OCI-LY7 (cell line): ENCODE results near the gene AGBL1. TPM values are rescaled to one million over a fixed set of nuclear protein-coding genes. Genes with fewer than 3 reads are reported as not detected.

Source experiments
- BruUV-seq: library from RNA; stranded (reverse); fragments of 400-500 nt; replicated peaks from 2 replicates; lab custom pipeline; 2021; lab: Mats Ljungman, UMichigan
- CTCF ChIA-PET: fragments of 300-600 bp; sonication (Branson Sonifier 250); formaldehyde crosslinking; loops from one replicate; lab custom pipeline; 2022; ENCODE audit warnings: antibody characterized with exemption; ENCODE audit not compliant: unreplicated experiment; lab: Charles Lee
- POLR2A ChIA-PET: fragments of 300-600 bp; sonication (Branson Sonifier 250); formaldehyde crosslinking; loops from one replicate; lab custom pipeline; 2022; ENCODE audit warnings: antibody characterized with exemption; lab: Charles Lee
- DNase-seq: peaks from one replicate; pipeline ENCODE4 v3.0.0-alpha.2; 2015; ENCODE audit warnings: low spot score
- H2AFZ ChIP-seq: fragments of 200-600 bp; sonication (generic), shearing (Covaris generic); 2 replicates; pipeline ENCODE4 v1.6.1; 2014; ENCODE audit warnings: mild to moderate bottlenecking, antibody characterized with exemption, low read length, moderate library complexity
- H3K27ac ChIP-seq: fragments of 200-600 bp; sonication (generic); 2 replicates; pipeline ENCODE4 v1.5.1; 2014; ENCODE audit warnings: mixed run types, low read depth, mild to moderate bottlenecking, moderate library complexity, low read length, inconsistent platforms; ENCODE audit not compliant: poor library complexity, severe bottlenecking
- H3K36me3 ChIP-seq: fragments of 200-600 bp; sonication (generic); 2 replicates; pipeline ENCODE4 v1.6.1; 2014; ENCODE audit warnings: mild to moderate bottlenecking, antibody characterized with exemption, low read length, moderate library complexity, mixed read lengths; ENCODE audit not compliant: insufficient read depth
- H3K4me1 ChIP-seq: fragments of 200-600 bp; sonication (generic); 2 replicates; pipeline ENCODE4 v1.5.1; 2014; ENCODE audit warnings: mild to moderate bottlenecking, low read length; ENCODE audit not compliant: insufficient read depth, poor library complexity, severe bottlenecking
- H3K4me2 ChIP-seq: fragments of 200-600 bp; sonication (generic); 2 replicates; pipeline ENCODE4 v1.6.1; 2014; ENCODE audit warnings: mild to moderate bottlenecking, low read length
- H3K4me3 ChIP-seq: fragments of 200-600 bp; sonication (generic); 2 replicates; pipeline ENCODE4 v1.5.1; 2014; ENCODE audit warnings: mild to moderate bottlenecking, low read depth, low read length; ENCODE audit not compliant: poor library complexity, severe bottlenecking
- H3K79me2 ChIP-seq: fragments of 200-600 bp; sonication (generic); 2 replicates; pipeline ENCODE4 v1.6.1; 2016; ENCODE audit warnings: low read depth, mild to moderate bottlenecking, low read length, moderate library complexity, mixed read lengths; ENCODE audit not compliant: insufficient read depth
- H3K9me2 ChIP-seq: fragments of 200-600 bp; sonication (generic); 2 replicates; pipeline ENCODE4 v1.6.1; 2016; ENCODE audit warnings: mild to moderate bottlenecking, low read length, mixed read lengths; ENCODE audit not compliant: insufficient read depth
- H3K9me3 ChIP-seq: fragments of 200-600 bp; sonication (generic); 2 replicates; pipeline ENCODE4 v1.6.1; 2014; ENCODE audit warnings: mild to moderate bottlenecking, mixed run types, low read length, mixed read lengths
- H4K20me1 ChIP-seq: fragments of 200-600 bp; sonication (generic); 2 replicates; pipeline ENCODE4 v1.6.1; 2014; ENCODE audit warnings: mild to moderate bottlenecking, antibody characterized with exemption, low read length, moderate library complexity, mixed read lengths; ENCODE audit not compliant: insufficient read depth
- EZH2phosphoT487 ChIP-seq: fragments of 200-600 bp; sonication (generic); IDR thresholded peaks from 2 replicates; pipeline ENCODE4 v1.6.1; 2018; ENCODE audit warnings: low read depth, borderline replicate concordance, mild to moderate bottlenecking, mixed run types, antibody characterized with exemption, low read length, moderate library complexity, mixed read lengths
- intact Hi-C: fragments of 100-400 bp; cut with micrococcal nuclease; formaldehyde crosslinking; loops from one replicate; pipeline ENCODE4 v1.10.0; 2022; ENCODE audit not compliant: unreplicated experiment
- total RNA-seq, 2 experiments: library from RNA; depleted of rRNA in 1 of 2; stranded (reverse); fragments of >200 nt in 1 of 2; shearing (Covaris generic) in 1 of 2; gene quantifications; 2 replicates each; pipeline ENCODE4 v1.2.3, GENCODE V29; 2014 to 2022
- TF ChIP-seq, protein P1 (sequence below): fragments of 200-600 bp; sonication (generic); conservative IDR thresholded peaks from 2 replicates; pipeline ENCODE4 v1.5.1; 2014; ENCODE audit warnings: mild to moderate bottlenecking, antibody characterized with exemption, low read length, moderate library complexity, mixed read lengths

AGBL1 gene
- total RNA-seq, 2 experiments from 2014 or later: not detected

DNA sequence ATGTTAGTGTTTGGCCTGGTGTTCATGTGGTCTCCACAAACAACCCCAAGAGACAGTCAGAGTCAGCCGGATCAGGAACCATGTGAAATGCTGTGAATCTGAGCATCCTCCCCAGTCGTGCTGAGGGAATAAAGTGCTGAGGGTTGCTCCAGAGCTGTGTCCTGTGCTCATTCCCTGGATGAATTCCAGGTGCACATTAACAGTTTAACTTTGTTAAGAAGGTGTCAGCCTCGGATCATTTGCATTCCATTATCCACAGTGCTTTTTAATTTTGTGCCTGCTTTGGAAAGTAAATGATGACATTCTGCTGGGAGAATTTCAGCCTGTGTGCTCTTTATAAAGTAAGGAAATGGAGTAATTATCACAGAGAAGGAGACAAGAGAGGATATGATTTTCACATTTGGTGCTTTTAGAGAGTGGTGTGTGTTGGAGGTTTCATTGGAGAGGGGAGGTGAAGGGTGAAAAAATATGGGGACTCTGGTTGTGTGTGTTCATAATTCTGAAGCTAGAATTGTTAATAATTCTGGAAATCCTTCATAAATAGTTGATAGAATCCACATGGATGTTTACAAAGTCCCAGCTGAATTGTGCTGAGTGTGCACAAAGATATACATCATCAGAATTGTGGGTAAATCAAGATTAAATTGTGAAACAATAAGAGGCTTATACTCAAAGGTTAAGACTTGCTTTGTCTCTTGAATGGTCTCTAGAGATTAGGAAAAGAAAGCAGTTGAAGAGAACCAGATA is 621.4 kb downstream of the AGBL1 start:
- intact Hi-C loops: no loop called here
- no peaks in the 10 kb centered on the region for H3K9me2 ChIP-seq
- no peak overlapping the region for H3K4me2 ChIP-seq
- H3K27ac ChIP-seq: no peak overlapping the region
- ChIA-PET CTCF (no interaction called here), POLR2A (no interaction called here)
- H3K9me3 ChIP-seq: no peaks in the 10 kb centered on the region
- H3K36me3 ChIP-seq: no peaks in the 10 kb centered on the region
- H3K79me2 ChIP-seq: no peaks in the 10 kb centered on the region
- no TSS peak for BruUV-seq
- H4K20me1 ChIP-seq: no peaks in the 10 kb centered on the region
- no peak overlapping the region for H2AFZ ChIP-seq
- no peaks in the 10 kb centered on the region for H3K4me1 ChIP-seq
- DNase-seq: no peak
- no peak overlapping the region for H3K4me3 ChIP-seq
- TF ChIP-seq EZH2phosphoT487: no peak
- TF ChIP-seq, protein P1, sequence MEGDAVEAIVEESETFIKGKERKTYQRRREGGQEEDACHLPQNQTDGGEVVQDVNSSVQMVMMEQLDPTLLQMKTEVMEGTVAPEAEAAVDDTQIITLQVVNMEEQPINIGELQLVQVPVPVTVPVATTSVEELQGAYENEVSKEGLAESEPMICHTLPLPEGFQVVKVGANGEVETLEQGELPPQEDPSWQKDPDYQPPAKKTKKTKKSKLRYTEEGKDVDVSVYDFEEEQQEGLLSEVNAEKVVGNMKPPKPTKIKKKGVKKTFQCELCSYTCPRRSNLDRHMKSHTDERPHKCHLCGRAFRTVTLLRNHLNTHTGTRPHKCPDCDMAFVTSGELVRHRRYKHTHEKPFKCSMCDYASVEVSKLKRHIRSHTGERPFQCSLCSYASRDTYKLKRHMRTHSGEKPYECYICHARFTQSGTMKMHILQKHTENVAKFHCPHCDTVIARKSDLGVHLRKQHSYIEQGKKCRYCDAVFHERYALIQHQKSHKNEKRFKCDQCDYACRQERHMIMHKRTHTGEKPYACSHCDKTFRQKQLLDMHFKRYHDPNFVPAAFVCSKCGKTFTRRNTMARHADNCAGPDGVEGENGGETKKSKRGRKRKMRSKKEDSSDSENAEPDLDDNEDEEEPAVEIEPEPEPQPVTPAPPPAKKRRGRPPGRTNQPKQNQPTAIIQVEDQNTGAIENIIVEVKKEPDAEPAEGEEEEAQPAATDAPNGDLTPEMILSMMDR: no peak

DNA sequence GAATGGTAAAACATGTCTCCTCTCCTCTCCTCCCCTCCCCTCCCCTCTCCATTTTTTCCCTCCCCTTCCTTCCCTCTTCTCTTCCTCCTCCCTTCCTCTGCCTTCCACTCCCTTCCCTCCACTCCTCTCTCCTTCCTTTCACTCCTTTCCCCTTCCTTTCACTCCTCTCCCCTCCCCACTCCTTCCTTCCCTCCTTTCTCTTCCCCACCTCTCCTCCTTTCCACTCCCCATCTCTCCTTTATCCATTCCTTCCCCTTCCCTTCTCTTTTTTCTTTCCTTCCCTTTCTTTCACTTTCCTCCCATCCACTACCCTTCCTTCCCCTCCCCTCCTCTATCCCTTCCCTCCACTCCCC is 621.9 kb downstream of the AGBL1 start:
- Histone ChIP-seq H3K36me3 (no peaks in the 10 kb centered on the region), H2AFZ (no peak overlapping the region), H3K4me2 (no peak overlapping the region), H3K9me3 (no peaks in the 10 kb centered on the region), H3K9me2 (no peaks in the 10 kb centered on the region), H3K4me3 (no peak overlapping the region), H3K27ac (no peak overlapping the region), H4K20me1 (no peaks in the 10 kb centered on the region), H3K79me2 (no peaks in the 10 kb centered on the region), H3K4me1 (no peaks in the 10 kb centered on the region)
- DNase-seq: no peak
- TF ChIP-seq EZH2phosphoT487: no peak
- TF ChIP-seq, protein P1: no peak
- intact Hi-C loops: no loop called here
- BruUV-seq: no TSS peak
- ChIA-PET CTCF (no interaction called here), POLR2A (no interaction called here)

DNA sequence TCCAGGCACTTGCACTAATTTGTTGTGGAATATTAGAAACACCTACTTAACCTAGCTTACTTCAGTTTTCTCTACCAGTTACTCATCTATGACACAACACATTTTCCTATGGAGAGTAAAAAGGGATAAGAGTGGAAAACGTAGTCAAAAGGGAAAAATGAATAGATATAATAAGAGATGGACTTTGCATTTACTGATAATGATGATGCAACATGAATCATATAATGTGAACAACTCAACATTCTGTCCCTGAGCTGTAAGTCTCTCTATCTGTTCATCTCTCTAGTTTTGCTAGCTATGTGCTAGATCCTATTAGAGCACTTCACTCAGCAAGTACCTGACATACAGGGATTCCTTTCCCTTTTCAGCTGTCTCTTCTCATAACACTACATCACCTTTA is 627.1 kb downstream of the AGBL1 start:
- H3K4me3 ChIP-seq: no peak overlapping the region
- no peaks in the 10 kb centered on the region for H4K20me1 ChIP-seq
- intact Hi-C loops: no loop called here
- no peak overlapping the region for H3K4me2 ChIP-seq
- H3K36me3 ChIP-seq: no peaks in the 10 kb centered on the region
- H3K4me1 ChIP-seq: no peaks in the 10 kb centered on the region
- H2AFZ ChIP-seq: no peak overlapping the region
- H3K9me3 ChIP-seq: no peaks in the 10 kb centered on the region
- H3K79me2 ChIP-seq: no peaks in the 10 kb centered on the region
- POLR2A ChIA-PET: no interaction called here
- TF ChIP-seq, protein P1: no peak
- no peak for TF ChIP-seq EZH2phosphoT487
- H3K27ac ChIP-seq: no peak overlapping the region
- CTCF ChIA-PET: no interaction called here
- no peak for DNase-seq
- no peaks in the 10 kb centered on the region for H3K9me2 ChIP-seq
- no TSS peak for BruUV-seq
